Fibroblast of the conjunctiva (primary cell): ENCODE data around the gene RELL2.
A peak's percentile ranks its signal among the peaks of the same experiment; 100 is the strongest.

Experiments
- DNase-seq: peaks from one replicate; pipeline ENCODE4 v3.0.0-alpha.2; 2010; ENCODE audit warnings: low read depth

Gene RELL2

DNA sequence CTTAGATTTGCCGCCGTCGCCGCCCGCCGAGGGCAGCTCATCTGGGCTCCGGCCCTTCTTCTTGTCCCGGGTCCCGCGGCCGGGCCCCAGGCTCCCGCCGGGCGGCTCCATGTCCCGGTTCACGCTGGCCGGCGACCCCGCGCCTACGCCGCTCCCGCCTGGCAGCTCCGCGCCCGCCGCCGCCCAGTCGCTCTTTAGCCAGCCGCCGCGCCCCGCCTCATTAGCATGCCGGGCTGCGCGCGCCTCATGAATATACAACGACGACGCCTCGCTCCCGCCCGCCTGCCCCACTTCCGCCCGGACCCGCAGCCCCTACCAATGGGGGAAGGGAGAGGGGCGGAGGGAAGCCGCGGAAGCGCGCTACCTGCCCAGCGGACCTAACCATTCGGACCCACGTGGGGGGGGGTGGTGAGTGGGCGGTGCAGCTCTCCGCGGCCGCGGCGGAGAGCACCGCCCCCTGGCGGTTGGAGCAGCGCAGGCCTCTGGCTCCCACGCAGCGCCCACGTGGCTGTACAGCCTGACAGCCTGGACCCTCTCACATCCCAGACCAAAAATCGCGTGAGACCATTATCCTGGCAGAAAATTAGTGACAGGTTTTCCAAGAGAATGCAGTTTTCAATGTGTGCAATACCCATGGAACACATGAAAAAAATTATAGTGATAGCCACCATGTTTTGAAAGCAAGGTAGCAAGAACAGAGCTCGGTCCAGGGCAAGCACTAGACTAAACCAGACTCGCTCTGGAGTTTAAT is 17.8 kb upstream of the RELL2 start, which contains the start of gene DIAPH1:
TSS of gene DIAPH1 (minus strand) at position 197 of the 751 bp plus-strand sequence. CDS start at position 111, 86 bp downstream.
- DNase-seq, result peak; percentile 94

GRCh38 chr5:141623186-141623585 is 13.6 kb upstream of the RELL2 start:
- no peak for DNase-seq

GRCh38 chr5:141623611-141624010 is 13.2 kb upstream of the RELL2 start:
- DNase-seq, result no peak

- no peak for DNase-seq
These were observed 8.5 kb upstream of the RELL2 start for GRCh38 chr5:141628175-141628788.

DNA sequence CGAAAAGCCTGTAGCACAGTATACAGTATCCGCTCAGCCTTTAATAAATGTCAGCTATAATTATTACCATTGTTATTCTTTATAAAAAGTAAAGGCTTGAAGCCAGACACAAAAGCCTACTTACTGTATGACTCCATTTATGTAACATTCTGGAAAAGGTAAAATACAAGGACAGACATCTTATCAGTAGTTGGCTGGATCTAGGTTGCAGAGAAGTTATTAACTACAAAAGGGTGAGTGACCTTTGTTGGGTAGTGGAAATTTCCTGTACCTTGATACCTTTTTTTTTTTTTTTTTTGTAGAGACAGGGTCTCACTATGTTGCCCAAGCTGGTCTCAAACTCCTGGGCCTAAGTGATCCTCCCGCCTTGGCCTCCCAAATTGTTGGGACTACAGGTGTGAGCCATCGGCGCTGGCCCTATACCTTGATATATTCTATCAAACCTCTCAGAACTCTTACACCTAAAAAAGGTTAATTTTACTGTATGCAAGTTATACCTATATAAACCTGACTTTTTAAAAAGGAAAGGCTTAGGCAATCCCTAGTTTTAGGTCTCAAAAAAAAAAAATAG is 6.1 kb upstream of the RELL2 start:
- DNase-seq, result no peak

GRCh38 chr5:141632650-141633049 is 4.1 kb upstream of the RELL2 start:
- DNase-seq, result no peak

DNA sequence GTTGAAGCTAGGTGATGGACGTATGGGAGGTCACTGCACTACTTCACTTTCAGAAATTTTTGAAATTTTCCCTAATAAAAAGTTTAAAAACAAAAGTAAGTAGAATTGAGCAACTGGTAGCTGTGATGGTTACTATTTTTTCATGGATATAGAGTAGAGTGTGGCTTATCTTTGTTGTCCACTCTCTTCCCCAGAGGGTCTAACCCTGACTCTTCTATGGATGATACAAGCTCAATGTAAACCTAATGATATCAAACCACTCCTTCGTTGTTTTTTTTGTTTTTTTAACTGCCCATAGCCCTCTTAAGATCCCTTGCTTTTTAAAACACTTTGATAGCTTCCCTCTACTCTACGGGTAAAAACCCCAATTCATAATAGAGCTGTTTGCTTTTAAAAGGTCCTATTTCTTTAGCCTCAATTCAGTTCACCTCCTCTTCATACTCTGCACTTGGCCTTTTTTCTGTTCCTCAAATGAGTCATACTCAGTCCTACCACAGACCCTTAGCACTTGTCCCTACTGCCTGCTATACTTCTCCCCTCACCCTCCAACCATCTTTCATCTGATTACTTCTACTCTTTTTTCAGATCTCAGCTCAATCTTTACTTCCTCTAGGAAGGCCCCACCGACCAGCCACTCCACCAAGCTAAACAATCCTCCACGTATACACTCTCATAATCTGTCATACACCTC is 2.8 kb upstream of the RELL2 start:
- no peak for DNase-seq

- DNase-seq, result no peak
These were observed 2.1 kb upstream of the RELL2 start for GRCh38 chr5:141634720-141635119.

DNA sequence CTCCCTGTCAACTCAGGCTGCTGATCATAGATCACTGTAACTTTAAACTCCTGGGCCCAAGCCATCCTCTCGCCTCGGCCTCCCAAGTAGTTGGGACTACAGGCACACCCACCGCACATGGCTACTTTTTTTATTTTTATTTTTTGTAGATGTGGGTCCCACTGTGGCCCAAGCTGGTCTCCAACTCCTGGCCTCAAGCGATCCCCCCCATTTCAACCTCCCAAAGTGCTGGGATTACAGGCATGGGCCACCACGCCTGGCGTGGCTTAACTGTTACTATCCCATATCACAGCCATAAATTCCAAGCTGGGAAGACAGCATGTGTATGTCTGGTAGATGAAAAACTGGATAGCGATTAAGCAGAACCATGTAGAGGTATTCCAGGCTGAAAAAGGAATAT is 1.2 kb upstream of the RELL2 start:
- DNase-seq, result no peak

- no peak for DNase-seq
These were observed 738 bp upstream of the RELL2 start for GRCh38 chr5:141636106-141636412.

GRCh38 chr5:141637123-141637766 is 448 bp downstream of the RELL2 start:
- DNase-seq, result no peak

- DNase-seq, result no peak
These were observed 1.1 kb downstream of the RELL2 start for GRCh38 chr5:141637767-141638419.

DNA sequence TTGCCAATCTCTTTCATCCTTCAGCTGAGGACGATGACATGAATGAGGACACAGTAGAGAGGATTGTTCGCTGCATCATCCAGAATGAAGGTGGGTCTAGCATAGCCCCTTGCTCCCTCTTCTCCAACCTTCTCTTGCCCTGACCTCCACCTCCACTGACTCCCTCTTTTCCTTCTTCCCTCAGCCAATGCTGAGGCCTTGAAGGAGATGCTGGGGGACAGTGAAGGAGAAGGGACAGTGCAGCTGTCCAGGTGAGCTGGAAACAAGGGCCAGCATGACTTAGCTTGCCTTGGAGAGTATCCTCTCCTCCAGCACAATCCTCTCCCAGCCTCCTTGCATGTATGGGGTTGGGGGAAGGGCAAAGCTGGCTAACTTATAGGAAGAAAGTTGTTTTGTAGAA is 2.0 kb downstream of the RELL2 start:
- DNase-seq, result no peak

DNA sequence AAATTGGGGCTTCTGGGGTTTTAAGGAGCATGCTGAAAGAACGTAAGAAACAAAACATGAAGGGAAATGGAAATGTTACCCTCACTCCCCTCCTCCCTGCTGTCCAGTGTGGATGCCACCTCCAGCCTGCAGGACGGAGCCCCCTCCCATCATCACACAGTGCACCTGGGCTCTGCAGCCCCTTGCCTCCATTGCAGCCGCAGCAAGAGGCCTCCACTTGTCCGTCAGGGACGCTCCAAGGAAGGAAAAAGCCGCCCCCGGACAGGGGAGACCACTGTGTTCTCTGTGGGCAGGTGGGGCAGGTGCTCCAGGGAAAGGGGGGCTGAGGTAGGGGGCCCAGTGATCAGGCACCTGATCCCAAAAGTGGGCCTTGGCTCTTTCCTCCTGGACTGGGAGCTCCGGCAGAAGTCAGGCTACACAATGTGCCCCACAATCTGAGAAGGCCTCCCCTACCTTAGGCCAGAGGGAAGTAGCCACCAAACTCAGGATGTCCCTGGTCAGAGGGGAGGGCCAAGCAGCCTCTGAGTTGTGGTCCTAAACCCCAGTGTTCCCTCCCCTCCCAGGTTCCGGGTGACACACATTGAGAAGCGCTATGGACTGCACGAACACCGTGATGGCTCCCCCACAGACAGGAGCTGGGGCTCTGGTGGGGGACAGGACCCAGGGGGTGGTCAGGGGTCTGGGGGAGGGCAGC is 2.7 kb downstream of the RELL2 start:
- DNase-seq, result no peak

GRCh38 chr5:141640051-141640415 is 3.2 kb downstream of the RELL2 start:
- no peak for DNase-seq

DNA sequence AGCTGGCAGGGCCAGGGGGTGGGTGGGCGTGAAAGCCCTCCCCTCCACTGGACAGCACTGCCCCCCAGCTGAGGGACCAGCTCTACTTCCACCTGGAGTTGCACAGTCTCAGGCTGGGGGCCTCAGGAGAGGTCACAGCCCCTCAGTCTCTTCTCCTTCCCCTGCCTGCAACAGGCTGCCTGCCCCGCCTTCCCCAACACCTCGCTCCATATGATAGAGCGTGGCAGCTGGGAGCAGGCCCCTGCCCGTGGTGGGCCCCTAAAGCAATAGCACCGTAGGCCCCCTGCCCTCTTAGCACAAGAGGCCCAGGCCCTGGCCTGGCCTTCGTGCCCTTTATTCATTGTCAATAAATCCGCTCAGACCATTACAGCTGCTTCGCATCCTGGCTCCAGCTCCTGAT is 3.9 kb downstream of the RELL2 start:
- DNase-seq, result no peak

DNA sequence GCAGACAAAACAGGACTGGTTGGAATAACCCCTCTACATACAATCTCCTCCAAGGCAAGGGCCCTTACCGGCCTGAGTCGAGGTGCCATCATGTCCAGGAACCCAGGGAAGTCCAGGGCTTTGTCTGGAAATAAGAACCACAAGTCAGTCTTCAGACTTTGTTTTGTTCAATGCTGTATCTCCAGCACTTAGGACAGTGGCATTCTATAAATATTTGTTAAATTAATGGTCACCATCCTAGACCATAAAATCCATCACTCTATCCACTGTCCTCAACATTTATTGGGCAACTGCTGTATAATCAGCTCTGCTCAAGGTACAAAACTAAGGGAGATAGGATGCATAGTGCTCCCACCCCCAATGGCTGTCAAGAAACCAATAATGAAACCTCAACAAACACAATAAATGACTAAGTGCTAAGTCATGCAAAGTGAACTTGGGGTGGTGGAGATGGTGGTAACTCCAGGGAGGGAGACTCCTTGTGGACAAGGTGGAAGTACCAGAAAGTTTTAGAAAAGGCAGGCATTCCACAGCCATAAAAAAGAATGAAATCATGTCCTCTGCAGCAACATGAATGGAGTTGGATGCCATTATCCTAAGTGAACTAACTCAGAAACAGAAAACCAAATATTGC is 5.0 kb downstream of the RELL2 start:
- DNase-seq, result no peak

DNA sequence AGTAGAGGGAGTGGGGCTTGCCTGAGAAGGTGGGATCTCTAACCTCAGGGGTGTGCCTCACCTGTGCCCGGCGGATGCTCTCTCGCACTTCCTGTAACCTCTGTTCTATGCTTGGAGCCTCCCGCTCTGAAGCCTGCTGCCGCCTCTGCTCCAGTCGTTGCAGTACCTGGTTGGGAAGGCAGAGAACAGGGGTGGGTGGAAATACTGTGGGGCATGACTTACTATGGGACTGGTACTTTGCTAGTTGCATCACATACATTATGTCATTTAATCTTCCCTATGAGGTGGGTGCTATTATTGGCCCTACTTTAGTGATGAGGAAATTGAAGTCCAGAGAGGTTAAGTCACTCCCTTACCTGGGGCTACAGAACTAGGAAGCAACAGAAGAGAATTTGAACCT is 9.2 kb downstream of the RELL2 start:
- no peak for DNase-seq

- no peak for DNase-seq
These were observed 10.4 kb downstream of the RELL2 start for GRCh38 chr5:141647242-141647641.

DNA sequence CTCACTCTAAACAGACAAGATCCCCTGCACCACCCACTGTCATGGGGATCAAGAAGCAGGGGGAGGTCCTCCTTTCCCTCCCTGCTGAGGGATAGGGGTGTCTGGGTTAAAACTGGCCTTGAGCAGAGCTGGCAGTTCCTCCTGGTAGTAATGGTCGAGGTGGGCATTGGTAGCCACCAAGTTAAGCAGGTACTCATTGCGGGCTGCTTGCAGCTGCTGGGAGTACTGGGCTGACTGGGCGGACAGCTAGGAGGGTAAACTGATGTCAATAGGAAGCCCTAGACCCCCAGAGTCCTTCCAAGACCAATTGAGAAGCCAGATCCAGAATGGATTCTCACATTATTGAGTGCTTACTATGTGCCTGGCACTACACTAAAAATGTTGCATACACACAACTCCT is 11.1 kb downstream of the RELL2 start:
- no peak for DNase-seq
